Right renal pelvis (tissue), 4 donors: ENCODE measurements around the gene ZBTB8A. TPM values are rescaled to one million over a fixed set of nuclear protein-coding genes. Genes with fewer than 3 reads are reported as not detected.
"Not testable (repeated sequence)": the region's sequence is repeated elsewhere in the genome, so short reads cannot be mapped to it uniquely, and the experiment has no call there.

Experiments
- DNase-seq, 4 donors: peaks; one replicate each; pipeline ENCODE4 v3.0.0-alpha.2; 2013; ENCODE audit warnings: low read depth in 4 of 4, low spot score in 3 of 4, missing footprints in 1 of 4
- polyA plus RNA-seq, 4 donors: library from polyadenylated mRNA; unstranded; fragments of 120-200 nt; gene quantifications; one replicate each; pipeline ENCODE4 v1.2.1, GENCODE V29; 2013; ENCODE audit not compliant: insufficient read length in 4 of 4

ZBTB8A gene
- polyA plus RNA-seq, 4 donors, result 15.5 to 20.2 (median 18.4) TPM

GRCh38 chr1:32536117-32536516 lies 3.1 kb upstream of the ZBTB8A start:
- no peak for DNase-seq

- DNase-seq, result no peak
These were observed 2.5 kb upstream of the ZBTB8A start for GRCh38 chr1:32536764-32537163.

- peak in 1 of 4 donors; percentile 37 for DNase-seq
These were observed 651 bp downstream of the ZBTB8A start for GRCh38 chr1:32539584-32540571.

GRCh38 chr1:32540605-32541004 lies 1.4 kb downstream of the ZBTB8A start:
- no peak for DNase-seq

GRCh38 chr1:32541064-32541566 lies 1.9 kb downstream of the ZBTB8A start:
- no peak for DNase-seq

GRCh38 chr1:32546611-32547010 lies 7.4 kb downstream of the ZBTB8A start:
- no peak for DNase-seq

- peak in 1 of 4 donors; percentile 4 for DNase-seq
These were observed 10.4 kb downstream of the ZBTB8A start for GRCh38 chr1:32549616-32550015.

- no peak for DNase-seq
These were observed 15.1 kb downstream of the ZBTB8A start for GRCh38 chr1:32554288-32554687.

- not testable (repeated sequence) for DNase-seq
These were observed 17.8 kb downstream of the ZBTB8A start for GRCh38 chr1:32557035-32557434.

GRCh38 chr1:32557812-32558211 lies 18.6 kb downstream of the ZBTB8A start:
- no peak for DNase-seq

GRCh38 chr1:32568929-32569328 lies 29.7 kb downstream of the ZBTB8A start:
- no peak for DNase-seq

GRCh38 chr1:32580348-32581017 lies 41.3 kb downstream of the ZBTB8A start:
- DNase-seq, result no peak

- DNase-seq, result no peak
These were observed 53.7 kb downstream of the ZBTB8A start for GRCh38 chr1:32592943-32593342.

GRCh38 chr1:32600034-32600433 lies 60.8 kb downstream of the ZBTB8A start:
- no peak for DNase-seq

GRCh38 chr1:32605711-32606424 lies 66.6 kb downstream of the ZBTB8A start:
- no peak for DNase-seq

GRCh38 chr1:32606565-32607371 lies 67.5 kb downstream of the ZBTB8A start:
- DNase-seq, result no peak

- no peak for DNase-seq
These were observed 70.0 kb downstream of the ZBTB8A start for GRCh38 chr1:32609180-32609579.

GRCh38 chr1:32611859-32612188 lies 72.6 kb downstream of the ZBTB8A start:
- DNase-seq, result no peak

- DNase-seq, result peak; percentile 29 to 43 (median 36)
These were observed 73.1 kb downstream of the ZBTB8A start for GRCh38 chr1:32612189-32612881.

- no peak for DNase-seq
These were observed 74.2 kb downstream of the ZBTB8A start for GRCh38 chr1:32613472-32613871.
